Large intestine (tissue), 3 donors: ENCODE measurements around the gene TECPR1. TPM values are rescaled to one million over a fixed set of nuclear protein-coding genes. Genes with fewer than 3 reads are reported as not detected.

Experiments
- DNase-seq, 2 donors: peaks; one replicate each; pipeline versions ENCODE4 v3.0.0 to v3.0.0-alpha.2; 2013
- H3K27ac ChIP-seq: one replicate; pipeline ENCODE4 v1.5.1; 2013; ENCODE audit warnings: low read length
- H3K27me3 ChIP-seq: 2 replicates; pipeline ENCODE4 v1.6.1; 2013; ENCODE audit warnings: low read length; ENCODE audit not compliant: control insufficient read depth, insufficient read depth
- H3K36me3 ChIP-seq: 2 replicates; pipeline ENCODE4 v1.6.1; 2013; ENCODE audit warnings: low read length; ENCODE audit not compliant: control insufficient read depth, insufficient read depth
- H3K4me1 ChIP-seq: one replicate; pipeline ENCODE4 v1.6.1; 2013; ENCODE audit warnings: low read length; ENCODE audit not compliant: control insufficient read depth, insufficient read depth
- H3K4me3 ChIP-seq: one replicate; pipeline ENCODE4 v1.5.1; 2013; ENCODE audit warnings: low read length
- H3K9me3 ChIP-seq: one replicate; pipeline ENCODE4 v1.6.1; 2013; ENCODE audit warnings: mild to moderate bottlenecking, low read depth, low read length, moderate library complexity; ENCODE audit not compliant: control insufficient read depth
- WGBS: methylation state at CpG from one replicate; pipeline ENCODE4 v1.1.5; 2013; ENCODE audit warnings: low lambda C conversion rate; ENCODE audit not compliant: insufficient coverage; 5-methylcytosine and 5-hydroxymethylcytosine counted together
- polyA plus RNA-seq: library from polyadenylated mRNA; unstranded; fragments of 120-200 nt; gene quantifications from one replicate; pipeline ENCODE4 v1.2.1, GENCODE V29; 2013

The TECPR1 gene
- polyA plus RNA-seq, 1 donor: 15.1 TPM

DNA sequence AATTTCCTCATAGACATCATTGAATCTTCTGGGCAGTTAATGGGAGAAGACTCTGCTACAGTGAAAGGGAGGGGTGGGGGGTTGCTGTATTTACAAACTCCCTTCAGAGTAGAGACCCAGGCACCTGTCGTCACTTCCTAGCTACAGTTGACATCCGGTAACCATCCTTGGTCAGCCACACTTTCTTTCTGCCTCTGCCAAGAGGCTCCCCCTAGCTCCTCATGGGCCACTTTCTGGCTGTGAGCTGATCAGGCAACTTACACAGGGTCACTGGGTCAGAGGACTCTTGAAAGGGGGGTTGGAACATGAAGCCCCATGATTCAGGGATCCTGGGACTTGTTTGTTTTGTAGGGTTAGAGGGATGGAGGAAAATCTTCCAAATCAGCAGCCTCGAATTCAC lies 1.2 kb downstream of the TECPR1 start:
- Histone ChIP-seq H3K4me1 (peaks cover 16% of the 10 kb centered on the region), H3K4me3 (peak overlapping the region; percentile 79), H3K36me3 (peaks cover 1% of the 10 kb centered on the region), H3K9me3 (no peaks in the 10 kb centered on the region), H3K27ac (peak overlapping the region; percentile 69), H3K27me3 (no peaks in the 10 kb centered on the region)
- DNase-seq: peak in 1 of 2 donors; percentile 53
- no CpG with 5 or more reads among the region's 3 CpGs for WGBS

DNA sequence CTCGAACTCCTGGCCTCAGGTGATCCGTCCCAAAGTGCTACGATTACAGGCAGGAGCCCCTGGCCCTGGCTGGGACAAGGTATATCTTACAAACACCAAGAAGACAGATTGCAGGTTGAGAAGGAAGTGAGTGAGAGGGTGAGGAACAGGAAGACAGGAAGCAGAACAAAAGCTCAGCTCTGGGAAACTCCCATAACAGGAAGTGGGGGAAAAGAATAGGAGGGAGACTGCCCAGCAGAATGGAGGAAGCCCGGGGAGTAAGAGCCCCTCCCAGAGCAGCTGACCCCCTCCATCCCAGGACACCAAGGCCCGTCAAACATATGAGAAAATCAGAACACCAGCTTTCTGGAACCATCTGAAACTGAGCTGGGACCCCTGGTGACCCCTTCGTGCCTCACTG lies 2.9 kb downstream of the TECPR1 start:
- peaks cover 3% of the 10 kb centered on the region for H3K36me3 ChIP-seq
- no peak for DNase-seq
- no CpG with 5 or more reads among the region's 6 CpGs for WGBS
- no peak overlapping the region for H3K4me3 ChIP-seq
- no peaks in the 10 kb centered on the region for H3K9me3 ChIP-seq
- H3K27ac ChIP-seq: no peak overlapping the region
- H3K27me3 ChIP-seq: no peaks in the 10 kb centered on the region
- H3K4me1 ChIP-seq: peaks cover 16% of the 10 kb centered on the region

DNA sequence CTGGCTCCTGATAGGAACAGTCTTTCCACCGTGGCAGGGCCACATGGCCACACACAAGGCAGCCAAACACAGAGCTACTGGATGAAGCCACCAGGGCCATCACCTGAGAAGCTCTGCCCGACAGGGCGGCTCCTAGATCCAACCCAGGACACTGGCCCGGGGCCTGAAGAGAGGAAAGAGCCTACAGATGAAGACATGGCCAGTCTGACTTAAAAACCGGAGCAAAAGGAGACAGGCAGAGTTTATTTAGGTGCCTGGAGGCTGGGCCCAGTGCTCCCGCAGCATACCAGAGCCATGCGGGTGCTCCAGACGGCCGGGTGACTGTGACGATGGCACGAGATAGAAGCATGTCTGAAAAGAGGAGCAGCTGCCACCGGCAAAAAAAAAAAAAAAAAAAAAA lies 3.9 kb downstream of the TECPR1 start:
- Histone ChIP-seq H3K4me3 (no peak overlapping the region), H3K27me3 (no peaks in the 10 kb centered on the region), H3K36me3 (peaks cover 6% of the 10 kb centered on the region), H3K27ac (no peak overlapping the region), H3K4me1 (peaks cover 16% of the 10 kb centered on the region), H3K9me3 (no peaks in the 10 kb centered on the region)
- WGBS: no CpG with 5 or more reads among the region's 12 CpGs
- DNase-seq: no peak

DNA sequence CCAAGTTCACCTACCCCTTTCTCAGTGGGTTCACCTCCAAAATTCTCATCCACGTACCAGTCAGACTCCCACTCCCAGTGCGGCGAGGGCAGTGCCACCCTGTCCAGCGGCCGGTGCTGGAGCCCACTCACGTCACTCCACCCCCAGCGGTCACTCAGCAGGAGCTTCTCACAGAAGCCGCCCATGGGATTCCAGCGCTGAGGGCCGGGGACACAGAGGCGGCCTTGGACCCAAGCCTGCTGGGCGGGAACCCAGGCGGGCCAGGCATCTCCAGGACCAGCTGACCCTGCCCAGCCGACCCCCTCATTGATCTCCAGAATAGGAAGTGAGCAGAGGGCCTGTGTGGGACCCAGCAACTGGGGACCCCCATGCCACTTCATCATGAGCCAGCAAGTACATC lies 7.2 kb downstream of the TECPR1 start:
- Histone ChIP-seq H3K9me3 (no peaks in the 10 kb centered on the region), H3K4me1 (no peaks in the 10 kb centered on the region), H3K36me3 (peaks cover 11% of the 10 kb centered on the region), H3K27me3 (no peaks in the 10 kb centered on the region), H3K4me3 (no peak overlapping the region), H3K27ac (no peak overlapping the region)
- DNase-seq: no peak
- WGBS: no CpG with 5 or more reads among the region's 14 CpGs

DNA sequence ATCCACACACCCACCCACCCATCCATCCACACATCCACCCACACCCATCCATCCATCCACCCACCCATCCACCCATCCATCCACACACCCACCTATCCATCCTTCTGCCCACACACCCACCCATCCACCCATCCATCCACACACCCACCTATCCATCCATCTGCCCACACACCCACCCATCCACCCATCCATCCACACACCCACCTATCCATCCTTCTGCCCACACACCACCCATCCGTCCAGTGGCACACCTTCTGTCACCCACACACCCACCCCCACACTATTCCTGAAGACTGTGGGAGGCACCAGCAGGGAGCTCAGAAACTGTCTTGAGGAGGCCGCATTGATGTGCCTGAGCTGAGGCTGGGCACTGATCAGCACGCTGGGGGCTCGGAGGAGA lies 9.1 kb downstream of the TECPR1 start:
- Histone ChIP-seq H3K27ac (no peak overlapping the region), H3K4me3 (no peak overlapping the region), H3K27me3 (no peaks in the 10 kb centered on the region), H3K9me3 (no peaks in the 10 kb centered on the region), H3K4me1 (no peaks in the 10 kb centered on the region), H3K36me3 (peaks cover 22% of the 10 kb centered on the region)
- no peak for DNase-seq
- WGBS: no CpG with 5 or more reads among the region's 4 CpGs

DNA sequence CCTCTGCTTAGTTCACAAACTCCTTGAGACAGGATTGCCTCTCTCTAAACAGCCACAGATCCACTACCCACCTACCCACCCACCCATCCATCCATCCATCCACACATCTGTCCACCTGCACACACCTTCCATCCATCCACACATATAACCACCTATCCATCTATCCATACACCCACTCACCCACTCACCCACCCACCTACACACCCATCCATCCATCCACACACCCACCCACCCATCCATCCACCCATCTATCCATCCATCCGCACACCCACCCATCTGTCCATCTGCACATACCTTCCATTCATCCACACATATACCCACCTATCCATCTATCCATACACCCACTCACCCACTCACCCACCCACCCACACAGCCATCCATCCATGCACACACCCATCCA lies 9.7 kb downstream of the TECPR1 start:
- no CpG with 5 or more reads among the region's 1 CpG for WGBS
- Histone ChIP-seq H3K27me3 (no peaks in the 10 kb centered on the region), H3K36me3 (peaks cover 22% of the 10 kb centered on the region), H3K9me3 (no peaks in the 10 kb centered on the region), H3K4me1 (no peaks in the 10 kb centered on the region), H3K4me3 (no peak overlapping the region), H3K27ac (no peak overlapping the region)
- DNase-seq: no peak

DNA sequence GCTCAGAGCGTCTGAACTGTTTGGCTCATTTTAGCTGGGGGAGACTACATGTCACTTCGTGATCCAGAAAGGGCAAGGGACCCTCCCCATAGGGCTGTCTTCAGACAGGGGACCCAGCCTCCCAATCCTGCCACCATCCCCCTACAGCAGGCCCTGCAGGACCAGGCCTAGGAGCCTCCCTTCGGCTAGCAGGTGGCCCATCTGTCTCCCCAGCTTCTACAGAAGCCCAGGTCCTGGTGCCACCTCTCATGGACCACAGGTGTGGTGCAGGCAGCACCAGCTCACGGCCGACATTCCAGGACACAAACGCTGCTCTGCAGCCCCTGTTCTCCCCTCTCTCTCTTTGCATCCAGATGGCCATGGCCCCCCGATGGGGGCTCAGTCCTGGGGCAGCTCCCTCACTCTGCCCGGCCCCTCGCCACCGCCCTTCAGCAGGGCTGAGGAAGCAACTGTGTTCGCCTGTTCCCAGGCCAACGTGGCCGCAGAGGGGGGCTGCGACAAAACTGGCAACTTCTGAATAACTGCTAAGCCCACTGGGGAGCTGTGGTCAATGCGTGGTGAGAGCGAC lies 10.3 kb downstream of the TECPR1 start:
- H3K9me3 ChIP-seq: no peaks in the 10 kb centered on the region
- no peaks in the 10 kb centered on the region for H3K27me3 ChIP-seq
- no peak overlapping the region for H3K27ac ChIP-seq
- no peak overlapping the region for H3K4me3 ChIP-seq
- no peak for DNase-seq
- H3K4me1 ChIP-seq: no peaks in the 10 kb centered on the region
- peaks cover 22% of the 10 kb centered on the region for H3K36me3 ChIP-seq
- no CpG with 5 or more reads among the region's 16 CpGs for WGBS

DNA sequence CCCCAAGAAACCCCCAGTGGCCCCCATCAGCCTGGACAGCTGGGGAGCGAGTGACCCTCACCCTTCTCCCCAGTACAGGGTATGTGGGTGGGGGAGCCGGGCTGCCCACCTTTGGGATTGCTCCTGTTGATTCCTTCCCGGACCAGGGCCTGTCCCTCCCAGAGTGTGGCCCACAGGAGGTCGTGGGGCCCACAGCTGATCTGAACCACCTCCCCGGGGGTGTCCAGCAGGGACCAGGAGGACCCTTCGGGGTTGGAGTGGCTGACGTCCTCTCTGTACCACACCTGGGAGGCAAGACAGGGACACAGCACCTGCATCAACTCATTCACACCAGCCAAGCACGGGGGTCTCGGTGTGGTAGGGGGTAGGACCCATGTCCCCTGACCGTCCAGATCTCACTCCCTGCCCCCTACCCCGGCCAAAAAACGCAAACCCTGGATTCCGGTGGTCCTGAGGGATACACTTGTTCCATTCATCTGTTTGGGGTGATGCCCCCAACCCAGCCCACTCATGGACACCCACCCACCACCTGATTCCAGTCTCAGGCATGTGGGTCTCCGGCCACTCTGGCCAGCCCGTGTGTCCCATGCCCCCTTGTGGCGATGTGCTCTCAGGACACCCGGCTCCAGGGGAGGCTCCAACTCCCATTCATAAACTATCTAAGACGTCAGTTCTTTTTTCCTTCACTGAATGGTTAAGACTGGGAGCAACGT lies 10.9 kb downstream of the TECPR1 start:
- WGBS: no CpG with 5 or more reads among the region's 19 CpGs
- Histone ChIP-seq H3K4me3 (no peak overlapping the region), H3K36me3 (peaks cover 25% of the 10 kb centered on the region), H3K9me3 (no peaks in the 10 kb centered on the region), H3K27ac (no peak overlapping the region), H3K4me1 (no peaks in the 10 kb centered on the region), H3K27me3 (no peaks in the 10 kb centered on the region)
- peak in 1 of 2 donors; percentile 25 for DNase-seq

DNA sequence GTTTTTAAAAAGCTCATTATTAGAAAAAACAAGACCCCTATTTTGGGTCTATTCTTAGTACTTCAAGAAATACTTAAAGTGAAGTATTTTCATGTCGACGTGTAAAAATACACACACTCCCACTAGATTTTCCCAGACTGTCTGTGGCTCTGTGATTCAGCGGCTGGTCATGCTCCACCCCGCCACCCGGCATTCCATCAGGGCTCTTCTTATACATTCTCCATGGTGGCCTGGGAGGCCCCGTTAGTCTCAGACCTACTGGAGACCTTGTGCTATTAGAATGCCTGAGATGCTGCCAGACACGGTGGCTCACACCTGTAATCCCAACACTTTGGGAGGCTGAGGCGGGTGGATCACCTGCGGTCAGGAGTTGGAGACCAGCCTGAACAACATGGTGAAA lies 13.1 kb downstream of the TECPR1 start:
- no CpG with 5 or more reads among the region's 9 CpGs for WGBS
- Histone ChIP-seq H3K27ac (no peak overlapping the region), H3K4me1 (no peaks in the 10 kb centered on the region), H3K4me3 (no peak overlapping the region), H3K27me3 (no peaks in the 10 kb centered on the region), H3K9me3 (no peaks in the 10 kb centered on the region), H3K36me3 (peaks cover 24% of the 10 kb centered on the region)
- no peak for DNase-seq

DNA sequence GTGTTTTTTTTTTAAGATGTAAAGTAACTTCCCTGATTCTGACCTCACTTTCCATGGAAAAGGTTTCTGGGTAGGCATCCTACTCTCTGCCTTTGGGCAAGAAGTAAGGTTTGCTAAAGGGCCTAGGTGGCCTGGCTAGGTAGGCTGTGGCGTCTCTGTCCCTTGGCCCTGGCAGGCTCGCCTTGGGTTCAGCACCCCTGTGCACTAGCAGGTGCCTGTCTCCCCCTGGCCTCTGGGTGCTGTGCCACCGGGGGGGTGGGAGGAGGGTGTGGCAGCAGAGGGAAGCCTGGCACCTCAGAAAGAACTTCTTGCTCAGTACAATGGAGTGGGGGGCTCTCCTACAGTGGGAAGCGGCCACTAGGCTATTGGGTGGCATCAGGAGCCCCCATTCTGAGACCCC lies 14.0 kb downstream of the TECPR1 start:
- H3K9me3 ChIP-seq: no peaks in the 10 kb centered on the region
- no peak overlapping the region for H3K4me3 ChIP-seq
- no peak overlapping the region for H3K27ac ChIP-seq
- H3K36me3 ChIP-seq: peaks cover 25% of the 10 kb centered on the region
- H3K4me1 ChIP-seq: no peaks in the 10 kb centered on the region
- DNase-seq: no peak
- H3K27me3 ChIP-seq: no peaks in the 10 kb centered on the region
- WGBS: no CpG with 5 or more reads among the region's 4 CpGs
